ENCODE data around the gene RMDN2.

DNA sequence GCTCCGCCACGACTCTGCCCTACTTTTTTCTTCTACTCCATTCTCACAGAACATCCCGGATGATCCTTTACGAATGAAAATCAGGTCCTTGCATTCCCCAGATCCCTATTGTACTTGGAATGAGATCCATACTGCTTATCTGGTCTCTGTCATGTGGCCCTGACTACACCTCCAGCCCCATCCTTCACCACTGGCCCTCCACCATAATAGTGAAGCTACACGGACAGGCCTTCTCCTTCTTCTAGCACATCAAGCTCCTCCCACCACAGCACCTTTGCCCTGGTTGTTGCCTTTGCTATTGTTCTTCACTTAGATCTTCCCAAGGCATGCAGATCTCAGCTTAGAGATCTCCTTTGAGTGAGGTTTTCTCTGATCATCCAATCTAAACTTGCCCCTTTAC is 20.1 kb upstream of the RMDN2 start:
- TF ChIP-seq, protein P1, sequence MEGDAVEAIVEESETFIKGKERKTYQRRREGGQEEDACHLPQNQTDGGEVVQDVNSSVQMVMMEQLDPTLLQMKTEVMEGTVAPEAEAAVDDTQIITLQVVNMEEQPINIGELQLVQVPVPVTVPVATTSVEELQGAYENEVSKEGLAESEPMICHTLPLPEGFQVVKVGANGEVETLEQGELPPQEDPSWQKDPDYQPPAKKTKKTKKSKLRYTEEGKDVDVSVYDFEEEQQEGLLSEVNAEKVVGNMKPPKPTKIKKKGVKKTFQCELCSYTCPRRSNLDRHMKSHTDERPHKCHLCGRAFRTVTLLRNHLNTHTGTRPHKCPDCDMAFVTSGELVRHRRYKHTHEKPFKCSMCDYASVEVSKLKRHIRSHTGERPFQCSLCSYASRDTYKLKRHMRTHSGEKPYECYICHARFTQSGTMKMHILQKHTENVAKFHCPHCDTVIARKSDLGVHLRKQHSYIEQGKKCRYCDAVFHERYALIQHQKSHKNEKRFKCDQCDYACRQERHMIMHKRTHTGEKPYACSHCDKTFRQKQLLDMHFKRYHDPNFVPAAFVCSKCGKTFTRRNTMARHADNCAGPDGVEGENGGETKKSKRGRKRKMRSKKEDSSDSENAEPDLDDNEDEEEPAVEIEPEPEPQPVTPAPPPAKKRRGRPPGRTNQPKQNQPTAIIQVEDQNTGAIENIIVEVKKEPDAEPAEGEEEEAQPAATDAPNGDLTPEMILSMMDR (optimal IDR thresholded peaks at IDR 0.05 in 1 of 3, IDR thresholded peaks at IDR 0.05 in 1 of 3, conservative IDR thresholded peaks at IDR 0.05 in 1 of 3; ENCODE audit: extremely low read depth in 1 of 3, insufficient read depth in 2 of 3, low read length in 3 of 3) = no peak
- TF ChIP-seq EZH2 (IDR thresholded peaks at IDR 0.05; ENCODE audit: low read length) = no peak

All from keratinocyte (primary cell).